Thoracic aorta (tissue), 2 donors: ENCODE data around the gene RBM28. TPM values are rescaled to one million over a fixed set of nuclear protein-coding genes. Genes with fewer than 3 reads are reported as not detected.

Experiments
- ATAC-seq: fragments of 150-250 bp; one replicate; pipeline ENCODE4 v1.8.0; 2017; ENCODE audit warnings: low read depth; ENCODE audit not compliant: insufficient number of reproducible peaks, low FRiP score
- DNase-seq: peaks from one replicate; pipeline ENCODE4 v3.0.0-alpha.2; 2020; ENCODE audit warnings: low spot score
- H3K27ac ChIP-seq, 2 donors: fragments of 200-600 bp; sonication (generic); 1 replicate in 1 of 2; 2 replicates in 1 of 2; pipeline ENCODE4 v1.5.1; 2016; ENCODE audit warnings: mild to moderate bottlenecking in 2 of 2, moderate library complexity in 2 of 2
- H3K27me3 ChIP-seq: fragments of 200-600 bp; sonication (generic); replicated peaks from 2 replicates; pipeline ENCODE4 v1.6.0; 2016; ENCODE audit warnings: mild to moderate bottlenecking; ENCODE audit not compliant: insufficient read depth
- H3K36me3 ChIP-seq: fragments of 200-600 bp; sonication (generic); one replicate; pipeline ENCODE4 v1.5.1; 2016
- H3K4me1 ChIP-seq, 2 donors: fragments of 200-600 bp; sonication (generic); 1 replicate in 1 of 2; 2 replicates in 1 of 2; pipeline versions ENCODE4 v1.5.1 to v1.6.0; 2016; ENCODE audit warnings: low read depth in 2 of 2, mild to moderate bottlenecking in 1 of 2; ENCODE audit not compliant: control insufficient read depth in 1 of 2
- H3K4me3 ChIP-seq: fragments of 200-600 bp; sonication (generic); 2 replicates; pipeline ENCODE4 v1.5.1; 2016; ENCODE audit warnings: mild to moderate bottlenecking
- H3K9me3 ChIP-seq: fragments of 200-600 bp; sonication (generic); 2 replicates; pipeline ENCODE4 v1.5.1; 2016
- CTCF ChIP-seq: fragments of 200-600 bp; sonication (generic); IDR thresholded peaks from one replicate; pipeline ENCODE4 v1.5.1; 2019; ENCODE audit warnings: antibody characterized with exemption
- total RNA-seq, 2 donors: library from RNA; depleted of rRNA; stranded (reverse); fragments of >200 nt; gene quantifications; one replicate each; pipeline versions ENCODE4 v1.1.0 to v1.2.3, GENCODE V29; 2016

The RBM28 gene
- total RNA-seq, 2 donors from 2014 or later: 20.6 to 49.2 TPM

DNA sequence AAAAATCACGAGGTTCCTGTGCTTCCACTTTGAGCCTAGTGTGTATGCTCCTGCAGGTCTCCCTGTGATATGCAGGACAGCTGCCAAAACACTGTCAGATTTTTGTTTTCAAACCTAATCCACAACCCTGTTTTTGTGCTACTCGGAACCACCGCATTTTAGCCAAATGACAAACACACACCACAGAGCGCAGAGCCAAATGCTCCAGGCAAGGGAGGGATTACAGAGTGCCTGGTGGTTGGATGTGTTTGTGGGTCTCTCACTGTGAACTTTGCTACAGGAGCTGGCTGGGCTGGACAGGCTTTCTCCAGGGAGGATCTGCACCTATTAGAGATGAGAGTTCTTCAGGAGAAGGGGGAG, 5.7 kb upstream of the RBM28 start:
- no peaks in the 10 kb centered on the region for H3K27me3 ChIP-seq
- no peak for ATAC-seq
- no peaks in the 10 kb centered on the region for H3K9me3 ChIP-seq
- H3K4me3 ChIP-seq: no peak overlapping the region
- peaks cover 6 to 15% of the 10 kb centered on the region in 2 donors for H3K4me1 ChIP-seq
- TF ChIP-seq CTCF: no peak
- H3K36me3 ChIP-seq: no peaks in the 10 kb centered on the region
- no peak for DNase-seq
- no peak overlapping the region for H3K27ac ChIP-seq

DNA sequence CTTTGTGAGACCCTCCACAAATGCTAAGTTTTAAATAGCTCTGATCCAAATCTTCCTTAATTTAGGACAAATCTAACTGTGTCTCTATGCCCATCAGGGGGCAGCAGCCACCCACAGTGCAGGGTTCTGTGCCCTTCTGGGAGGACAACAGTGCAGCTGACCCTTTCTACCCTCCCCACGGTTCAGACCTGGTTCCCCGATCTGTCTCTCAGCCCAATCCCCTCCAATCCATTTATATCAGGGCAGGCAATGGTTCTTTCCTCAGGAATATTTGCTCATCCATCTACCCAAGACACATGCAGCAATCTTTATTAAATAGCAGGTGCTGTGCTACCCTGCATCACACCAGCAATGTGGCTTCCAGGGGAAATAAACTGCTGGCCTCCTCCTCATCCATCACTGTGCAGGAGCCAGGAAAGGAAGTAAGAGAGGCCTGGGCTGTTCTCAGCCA, 4.0 kb upstream of the RBM28 start:
- H3K27ac ChIP-seq: no peak overlapping the region
- DNase-seq (no peak), ATAC-seq (no peak)
- H3K4me3 ChIP-seq: no peak overlapping the region
- H3K9me3 ChIP-seq: no peaks in the 10 kb centered on the region
- peak; percentile 53 for TF ChIP-seq CTCF
- peaks cover 13 to 19% of the 10 kb centered on the region in 2 donors for H3K4me1 ChIP-seq
- H3K36me3 ChIP-seq: no peaks in the 10 kb centered on the region
- H3K27me3 ChIP-seq: no peaks in the 10 kb centered on the region

DNA sequence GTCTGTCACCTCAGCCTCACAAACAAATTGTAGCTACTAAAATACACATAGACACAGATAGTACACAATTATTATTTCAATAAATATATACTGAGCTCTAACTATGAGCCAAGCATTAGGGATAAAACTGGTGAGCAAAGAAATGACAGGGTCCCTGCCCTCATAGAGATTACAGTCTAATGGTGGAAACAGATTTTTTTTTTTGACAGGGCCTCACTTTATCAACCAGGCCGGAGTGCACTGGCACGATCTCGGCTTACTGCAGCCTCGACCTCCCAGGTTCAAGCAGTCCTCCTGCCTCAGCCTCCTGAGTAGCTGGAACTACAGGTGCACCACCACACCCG, 695 bp upstream of the RBM28 start:
- Histone ChIP-seq H3K9me3 (no peaks in the 10 kb centered on the region), H3K4me1 (peaks cover 19 to 22% of the 10 kb centered on the region in 2 donors), H3K27me3 (no peaks in the 10 kb centered on the region), H3K27ac (no peak overlapping the region), H3K36me3 (no peaks in the 10 kb centered on the region), H3K4me3 (peak overlapping the region; percentile 93)
- ATAC-seq: no peak
- TF ChIP-seq CTCF: no peak
- no peak for DNase-seq

DNA sequence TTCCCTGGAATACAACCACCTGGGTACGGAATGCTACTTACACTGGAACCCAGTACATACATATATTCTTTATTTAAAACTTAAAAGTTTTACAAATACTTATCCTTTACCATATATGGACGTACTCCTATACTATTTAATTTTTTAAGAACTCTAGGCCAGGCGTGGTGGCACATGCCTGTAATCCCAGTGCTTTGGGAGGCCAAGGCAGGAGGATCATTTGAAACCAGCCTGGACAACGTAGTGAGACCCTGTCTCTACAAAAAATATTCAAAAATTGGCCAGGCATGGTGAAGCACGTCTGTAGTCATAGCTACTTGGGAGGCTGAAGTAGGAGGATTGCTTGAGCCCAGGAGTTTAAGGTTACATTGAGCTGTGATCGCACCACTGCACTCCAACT, 2.0 kb downstream of the RBM28 start:
- Histone ChIP-seq H3K36me3 (peaks cover 11% of the 10 kb centered on the region), H3K4me1 (peaks cover 19 to 22% of the 10 kb centered on the region in 2 donors), H3K9me3 (no peaks in the 10 kb centered on the region), H3K4me3 (no peak overlapping the region), H3K27ac (no peak overlapping the region), H3K27me3 (no peaks in the 10 kb centered on the region)
- ATAC-seq: no peak
- TF ChIP-seq CTCF: no peak
- DNase-seq: no peak

DNA sequence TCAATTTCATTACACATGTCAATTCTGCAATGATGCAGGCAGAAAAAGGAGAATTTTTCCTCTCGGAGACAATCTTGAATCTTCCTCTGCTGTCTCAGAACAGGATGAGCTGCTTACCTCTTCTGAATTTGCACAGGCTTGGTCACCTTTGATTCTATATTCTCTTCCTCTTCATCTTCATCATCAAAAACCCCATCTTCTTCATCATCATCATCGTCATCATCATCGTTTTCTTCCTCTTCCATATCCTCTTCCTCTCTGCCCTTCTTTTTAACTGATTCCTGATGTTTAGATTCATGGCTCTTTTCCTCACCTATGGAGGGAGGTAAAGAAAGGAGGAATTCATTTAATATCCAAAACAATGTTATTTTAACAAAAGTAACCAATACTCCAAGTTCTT, 8.0 kb downstream of the RBM28 start:
- Histone ChIP-seq H3K4me1 (no peaks in the 10 kb centered on the region), H3K27me3 (no peaks in the 10 kb centered on the region), H3K9me3 (no peaks in the 10 kb centered on the region), H3K36me3 (peaks cover 41% of the 10 kb centered on the region), H3K27ac (no peak overlapping the region), H3K4me3 (no peak overlapping the region)
- DNase-seq (no peak), ATAC-seq (no peak)
- no peak for TF ChIP-seq CTCF
